GM18508 (cell line): ENCODE results near the gene MYL3.
"Not testable (repeated sequence)": the region's sequence is repeated elsewhere in the genome, so short reads cannot be mapped to it uniquely, and the experiment has no call there.

Source experiments
- ATAC-seq: cut with Tn5 transposase; IDR thresholded peaks from one replicate; pipeline ENCODE4 v1.9.1; 2021; ENCODE audit warnings: moderate number of reproducible peaks; ENCODE audit not compliant: insufficient read depth, unreplicated experiment

Gene MYL3

GRCh38 chr3:46863261-46863782 lies at the start of gene MYL3:
TSS of gene MYL3 (minus strand) at chr3:46863444. CDS start at chr3:46863390, 54 bp downstream.
- no peak for ATAC-seq

GRCh38 chr3:46912986-46913385 lies 49.7 kb upstream of the MYL3 start:
- no peak for ATAC-seq

- not testable (repeated sequence) for ATAC-seq
Observed at GRCh38 chr3:46910914-46911313, 47.7 kb upstream of the MYL3 start.

GRCh38 chr3:46910166-46910760 lies 47.0 kb upstream of the MYL3 start:
- ATAC-seq = no peak

GRCh38 chr3:46909535-46910161 lies 46.4 kb upstream of the MYL3 start:
- no peak for ATAC-seq

- ATAC-seq = no peak
Observed at GRCh38 chr3:46908986-46909534, 45.8 kb upstream of the MYL3 start.

- ATAC-seq = no peak
Observed at GRCh38 chr3:46908294-46908985, 45.2 kb upstream of the MYL3 start.

- no peak for ATAC-seq
Observed at GRCh38 chr3:46907960-46908293, 44.7 kb upstream of the MYL3 start.

- no peak for ATAC-seq
Observed at GRCh38 chr3:46907271-46907670, 44.0 kb upstream of the MYL3 start.

- ATAC-seq = no peak
Observed at GRCh38 chr3:46906471-46907058, 43.3 kb upstream of the MYL3 start.

- ATAC-seq = no peak
Observed at GRCh38 chr3:46905661-46906451, 42.6 kb upstream of the MYL3 start.

- no peak for ATAC-seq
Observed at GRCh38 chr3:46905213-46905560, 41.9 kb upstream of the MYL3 start.

- no peak for ATAC-seq
Observed at GRCh38 chr3:46904303-46905212, 41.3 kb upstream of the MYL3 start.

- ATAC-seq = no peak
Observed at GRCh38 chr3:46903341-46904302, 40.4 kb upstream of the MYL3 start.

- no peak for ATAC-seq
Observed at GRCh38 chr3:46902188-46902631, 39.0 kb upstream of the MYL3 start.

GRCh38 chr3:46901591-46902187 lies 38.4 kb upstream of the MYL3 start:
- ATAC-seq = no peak

- no peak for ATAC-seq
Observed at GRCh38 chr3:46901061-46901460, 37.8 kb upstream of the MYL3 start.

- ATAC-seq = no peak
Observed at GRCh38 chr3:46900356-46900755, 37.1 kb upstream of the MYL3 start.
